Right lobe of liver (tissue), 4 donors: ENCODE results near the gene SLC7A8.

Experiments used
- CTCF ChIP-seq, 4 donors: fragments of 200-600 bp in 3 of 4; fragments of 450-650 bp in 1 of 4; IDR thresholded peaks; one replicate each; pipeline versions ENCODE4 v1.5.1 to v1.8.0; 2016 to 2022; ENCODE audit warnings: antibody characterized with exemption in 4 of 4, mild to moderate bottlenecking in 2 of 4
- POLR2A ChIP-seq: fragments of 450-650 bp; IDR thresholded peaks from one replicate; pipeline ENCODE4 v1.6.1; 2017; ENCODE audit warnings: antibody characterized with exemption, mild to moderate bottlenecking
- donor health status: DM: no; HTN: no; CAD: no.
- donor health status: DM: no; HTN: no; CAD: no.
- donor health status: DM: no; HTN: yes; CAD: no.

- no peak for TF ChIP-seq POLR2A
- no peak for TF ChIP-seq CTCF (IDR thresholded peaks at IDR 0.05)
Measured at GRCh38 chr14:23172574-23172973, 10.9 kb downstream of the SLC7A8 start.
